SK-N-SH treated with all-trans-retinoic acid at 6 μM for 48 hours (cell line): ENCODE results near the gene IGFN1.
"Not testable (repeated sequence)": the region's sequence is repeated elsewhere in the genome, so short reads cannot be mapped to it uniquely, and the experiment has no call there.

Source experiments
- ATAC-seq: fragments of 200-7000 bp; cut with Tn5 transposase; 3 replicates; pipeline ENCODE4 v1.9.1; 2020; ENCODE audit warnings: mild to moderate bottlenecking, moderate library complexity
- ARNTL ChIP-seq: fragments of 450-650 bp; formaldehyde crosslinking; IDR thresholded peaks from 2 replicates; pipeline ENCODE4 v1.5.0; 2020; ENCODE audit warnings: low read depth, mild to moderate bottlenecking, moderate library complexity, borderline replicate concordance
- CSDC2 ChIP-seq: fragments of 250-450 bp; sonication (Bioruptor Pico); IDR thresholded peaks from 2 replicates; pipeline ENCODE4 v1.5.0; 2020; ENCODE audit warnings: mild to moderate bottlenecking, moderate library complexity
- GLIS3 ChIP-seq: fragments of 250-450 bp; sonication (Bioruptor Pico); IDR thresholded peaks from 2 replicates; pipeline ENCODE4 v1.5.0; 2020; ENCODE audit warnings: mild to moderate bottlenecking, moderate library complexity
- ISL1 ChIP-seq: fragments of 250-450 bp; sonication (Bioruptor Pico); IDR thresholded peaks from 2 replicates; pipeline ENCODE4 v2.1.2; 2022; ENCODE audit warnings: mild to moderate bottlenecking, moderate library complexity
- OSR1 ChIP-seq: fragments of 250-450 bp; sonication (Bioruptor Pico); IDR thresholded peaks from 2 replicates; pipeline ENCODE4 v1.8.0; 2022; ENCODE audit warnings: moderate library complexity, mild to moderate bottlenecking, inconsistent platforms
- PPARA ChIP-seq: fragments of 250-450 bp; sonication (Bioruptor Pico); IDR thresholded peaks from 2 replicates; pipeline ENCODE4 v1.5.0; 2020; ENCODE audit warnings: mild to moderate bottlenecking, borderline replicate concordance
- RARB ChIP-seq: fragments of 250-450 bp; sonication (Bioruptor Pico); IDR thresholded peaks from 2 replicates; pipeline ENCODE4 v1.8.0; 2021; ENCODE audit warnings: mild to moderate bottlenecking, moderate library complexity
- SNAI2 ChIP-seq: fragments of 250-450 bp; sonication (Bioruptor Pico); IDR thresholded peaks from 2 replicates; pipeline ENCODE4 v1.5.0; 2020; ENCODE audit warnings: mild to moderate bottlenecking, moderate library complexity
- ZC3H10 ChIP-seq: fragments of 250-450 bp; sonication (Bioruptor Pico); IDR thresholded peaks from 2 replicates; pipeline ENCODE4 v1.5.1; 2021; ENCODE audit warnings: mild to moderate bottlenecking, moderate library complexity
- ZFP3 ChIP-seq: fragments of 250-450 bp; sonication (Bioruptor Pico); IDR thresholded peaks from 2 replicates; pipeline ENCODE4 v1.5.0; 2020; ENCODE audit warnings: mild to moderate bottlenecking, moderate library complexity
- ZFP30 ChIP-seq: fragments of 450-650 bp; formaldehyde crosslinking; IDR thresholded peaks from 2 replicates; pipeline ENCODE4 v1.5.0; 2022; ENCODE audit warnings: mild to moderate bottlenecking, moderate library complexity
- ZNF8 ChIP-seq: fragments of 450-650 bp; formaldehyde crosslinking; IDR thresholded peaks from 2 replicates; pipeline ENCODE4 v1.5.0; 2020; ENCODE audit warnings: mild to moderate bottlenecking, moderate library complexity
- TF ChIP-seq, protein P1 (sequence below): fragments of 250-450 bp; sonication (Bioruptor Pico); IDR thresholded peaks from 2 replicates; pipeline ENCODE4 v1.5.1; 2021; ENCODE audit warnings: mild to moderate bottlenecking, moderate library complexity
- TF ChIP-seq, protein P2 (sequence below): fragments of 250-450 bp; sonication (Bioruptor Pico); IDR thresholded peaks from 2 replicates; pipeline ENCODE4 v1.8.0; 2020; ENCODE audit warnings: mild to moderate bottlenecking, moderate library complexity, borderline replicate concordance
- TF ChIP-seq, protein P3 (sequence below): fragments of 250-450 bp; sonication (Bioruptor Pico); IDR thresholded peaks from 2 replicates; pipeline ENCODE4 v1.5.0; 2020; ENCODE audit warnings: mild to moderate bottlenecking, moderate library complexity
- TF ChIP-seq, protein P4 (sequence below): fragments of 250-450 bp; sonication (Bioruptor Pico); IDR thresholded peaks from 2 replicates; pipeline ENCODE4 v1.8.0; 2021; ENCODE audit warnings: low read depth, mild to moderate bottlenecking, moderate library complexity, borderline replicate concordance
- TF ChIP-seq, protein P5 (sequence below): fragments of 250-450 bp; sonication (Bioruptor Pico); IDR thresholded peaks from 2 replicates; pipeline ENCODE4 v1.5.1; 2020; ENCODE audit warnings: low read depth, mild to moderate bottlenecking, moderate library complexity

Gene IGFN1

DNA sequence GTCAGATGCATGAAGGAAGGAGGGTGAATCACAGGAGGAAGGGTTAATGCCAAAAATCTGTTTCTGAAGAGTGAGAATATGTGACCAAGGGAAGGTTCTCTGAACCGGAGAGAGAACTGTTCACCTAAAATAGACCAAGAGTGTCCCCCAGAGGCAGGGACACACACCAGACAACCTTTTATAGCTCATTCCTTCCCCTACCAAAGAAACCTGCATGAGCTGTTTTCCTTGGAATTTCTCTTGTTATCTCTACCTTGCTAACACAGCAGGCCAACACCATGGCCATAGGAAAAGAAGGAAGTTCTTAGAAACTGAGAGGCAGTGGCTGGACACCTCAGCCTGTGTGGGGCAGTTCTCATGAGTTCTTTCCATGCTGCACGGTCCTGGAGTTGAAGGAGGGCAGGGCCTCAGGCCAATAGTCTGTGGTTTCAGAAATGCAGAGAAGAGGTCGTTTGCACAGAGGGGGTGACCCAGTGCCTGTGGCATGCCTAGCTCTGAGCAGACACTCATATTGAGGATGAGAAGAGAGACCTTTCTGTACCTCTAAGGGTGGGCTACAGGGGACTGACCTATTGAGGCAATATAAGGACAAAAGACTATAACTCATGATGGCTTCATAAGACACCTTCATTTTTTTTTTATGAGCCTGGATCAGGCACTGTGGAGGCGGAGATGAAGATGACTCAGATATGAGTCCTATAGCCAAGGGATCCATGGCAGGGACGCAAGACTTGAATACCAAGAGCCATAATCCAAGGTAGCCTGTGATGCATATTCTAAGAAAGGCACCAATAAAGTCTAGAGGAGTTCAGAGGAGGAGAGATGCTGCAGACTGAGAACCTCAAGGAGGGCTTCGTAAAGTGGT lies 39.4 kb downstream of the IGFN1 start:
- TF ChIP-seq ZC3H10 (CRISPR knock-in tag) (no peak), CSDC2 (no peak), GLIS3 (CRISPR knock-in tag) (no peak)
- TF ChIP-seq, protein P1, sequence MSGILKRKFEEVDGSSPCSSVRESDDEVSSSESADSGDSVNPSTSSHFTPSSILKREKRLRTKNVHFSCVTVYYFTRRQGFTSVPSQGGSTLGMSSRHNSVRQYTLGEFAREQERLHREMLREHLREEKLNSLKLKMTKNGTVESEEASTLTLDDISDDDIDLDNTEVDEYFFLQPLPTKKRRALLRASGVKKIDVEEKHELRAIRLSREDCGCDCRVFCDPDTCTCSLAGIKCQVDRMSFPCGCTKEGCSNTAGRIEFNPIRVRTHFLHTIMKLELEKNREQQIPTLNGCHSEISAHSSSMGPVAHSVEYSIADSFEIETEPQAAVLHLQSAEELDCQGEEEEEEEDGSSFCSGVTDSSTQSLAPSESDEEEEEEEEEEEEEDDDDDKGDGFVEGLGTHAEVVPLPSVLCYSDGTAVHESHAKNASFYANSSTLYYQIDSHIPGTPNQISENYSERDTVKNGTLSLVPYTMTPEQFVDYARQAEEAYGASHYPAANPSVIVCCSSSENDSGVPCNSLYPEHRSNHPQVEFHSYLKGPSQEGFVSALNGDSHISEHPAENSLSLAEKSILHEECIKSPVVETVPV = no peak
- ATAC-seq = peak; percentile 43; the same call in 2 of the 3 replicates

DNA sequence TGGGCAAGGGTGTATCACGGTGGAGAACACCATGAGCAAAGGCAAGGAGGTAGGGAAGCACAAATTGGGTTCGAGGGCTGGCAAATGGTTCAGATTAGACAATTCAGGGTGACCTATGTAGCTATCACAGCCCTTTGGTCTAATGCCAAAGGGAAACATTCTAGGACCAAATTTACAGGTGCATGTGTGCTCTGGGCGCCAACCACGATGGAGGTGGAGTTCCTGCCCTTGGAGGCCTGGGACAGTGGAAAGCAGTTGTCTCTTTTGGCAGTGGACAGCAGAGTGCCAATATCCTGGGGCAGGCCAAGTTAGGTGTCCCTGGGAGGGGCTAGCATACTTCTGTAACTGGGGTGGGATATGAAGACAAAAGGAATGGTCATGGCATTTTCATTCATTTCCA lies 40.1 kb downstream of the IGFN1 start:
- TF ChIP-seq, protein P2, sequence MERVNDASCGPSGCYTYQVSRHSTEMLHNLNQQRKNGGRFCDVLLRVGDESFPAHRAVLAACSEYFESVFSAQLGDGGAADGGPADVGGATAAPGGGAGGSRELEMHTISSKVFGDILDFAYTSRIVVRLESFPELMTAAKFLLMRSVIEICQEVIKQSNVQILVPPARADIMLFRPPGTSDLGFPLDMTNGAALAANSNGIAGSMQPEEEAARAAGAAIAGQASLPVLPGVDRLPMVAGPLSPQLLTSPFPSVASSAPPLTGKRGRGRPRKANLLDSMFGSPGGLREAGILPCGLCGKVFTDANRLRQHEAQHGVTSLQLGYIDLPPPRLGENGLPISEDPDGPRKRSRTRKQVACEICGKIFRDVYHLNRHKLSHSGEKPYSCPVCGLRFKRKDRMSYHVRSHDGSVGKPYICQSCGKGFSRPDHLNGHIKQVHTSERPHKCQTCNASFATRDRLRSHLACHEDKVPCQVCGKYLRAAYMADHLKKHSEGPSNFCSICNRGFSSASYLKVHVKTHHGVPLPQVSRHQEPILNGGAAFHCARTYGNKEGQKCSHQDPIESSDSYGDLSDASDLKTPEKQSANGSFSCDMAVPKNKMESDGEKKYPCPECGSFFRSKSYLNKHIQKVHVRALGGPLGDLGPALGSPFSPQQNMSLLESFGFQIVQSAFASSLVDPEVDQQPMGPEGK = no peak
- no peak for TF ChIP-seq ARNTL (CRISPR knock-in tag)
- no peak for TF ChIP-seq PPARA (CRISPR knock-in tag)
- TF ChIP-seq RARB (CRISPR knock-in tag) = no peak
- no peak for TF ChIP-seq ZFP3 (CRISPR knock-in tag)
- TF ChIP-seq GLIS3 (CRISPR knock-in tag) = no peak
- TF ChIP-seq, protein P3, sequence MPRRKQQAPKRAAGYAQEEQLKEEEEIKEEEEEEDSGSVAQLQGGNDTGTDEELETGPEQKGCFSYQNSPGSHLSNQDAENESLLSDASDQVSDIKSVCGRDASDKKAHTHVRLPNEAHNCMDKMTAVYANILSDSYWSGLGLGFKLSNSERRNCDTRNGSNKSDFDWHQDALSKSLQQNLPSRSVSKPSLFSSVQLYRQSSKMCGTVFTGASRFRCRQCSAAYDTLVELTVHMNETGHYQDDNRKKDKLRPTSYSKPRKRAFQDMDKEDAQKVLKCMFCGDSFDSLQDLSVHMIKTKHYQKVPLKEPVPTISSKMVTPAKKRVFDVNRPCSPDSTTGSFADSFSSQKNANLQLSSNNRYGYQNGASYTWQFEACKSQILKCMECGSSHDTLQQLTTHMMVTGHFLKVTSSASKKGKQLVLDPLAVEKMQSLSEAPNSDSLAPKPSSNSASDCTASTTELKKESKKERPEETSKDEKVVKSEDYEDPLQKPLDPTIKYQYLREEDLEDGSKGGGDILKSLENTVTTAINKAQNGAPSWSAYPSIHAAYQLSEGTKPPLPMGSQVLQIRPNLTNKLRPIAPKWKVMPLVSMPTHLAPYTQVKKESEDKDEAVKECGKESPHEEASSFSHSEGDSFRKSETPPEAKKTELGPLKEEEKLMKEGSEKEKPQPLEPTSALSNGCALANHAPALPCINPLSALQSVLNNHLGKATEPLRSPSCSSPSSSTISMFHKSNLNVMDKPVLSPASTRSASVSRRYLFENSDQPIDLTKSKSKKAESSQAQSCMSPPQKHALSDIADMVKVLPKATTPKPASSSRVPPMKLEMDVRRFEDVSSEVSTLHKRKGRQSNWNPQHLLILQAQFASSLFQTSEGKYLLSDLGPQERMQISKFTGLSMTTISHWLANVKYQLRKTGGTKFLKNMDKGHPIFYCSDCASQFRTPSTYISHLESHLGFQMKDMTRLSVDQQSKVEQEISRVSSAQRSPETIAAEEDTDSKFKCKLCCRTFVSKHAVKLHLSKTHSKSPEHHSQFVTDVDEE (CRISPR knock-in tag) = no peak
- no peak for ATAC-seq

DNA sequence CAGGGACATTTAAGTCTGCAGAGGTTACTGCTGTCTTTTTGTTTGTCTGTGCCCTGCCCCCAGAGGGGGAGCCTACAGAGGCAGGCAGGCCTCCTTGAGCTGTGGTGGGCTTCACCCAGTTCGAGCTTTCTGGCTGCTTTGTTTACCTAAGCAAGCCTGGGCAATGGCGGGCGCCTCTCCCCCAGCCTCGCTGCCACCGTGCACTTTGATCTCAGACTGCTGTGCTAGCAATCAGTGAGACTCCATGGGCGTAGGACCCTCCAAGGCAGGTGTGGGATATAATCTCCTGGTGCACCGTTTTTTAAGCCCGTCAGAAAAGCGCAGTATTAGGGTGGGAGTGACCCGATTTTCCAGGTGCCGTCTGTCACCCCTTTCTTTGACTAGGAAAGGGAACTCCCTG lies 49.0 kb downstream of the IGFN1 start:
- not testable (repeated sequence) for ATAC-seq

DNA sequence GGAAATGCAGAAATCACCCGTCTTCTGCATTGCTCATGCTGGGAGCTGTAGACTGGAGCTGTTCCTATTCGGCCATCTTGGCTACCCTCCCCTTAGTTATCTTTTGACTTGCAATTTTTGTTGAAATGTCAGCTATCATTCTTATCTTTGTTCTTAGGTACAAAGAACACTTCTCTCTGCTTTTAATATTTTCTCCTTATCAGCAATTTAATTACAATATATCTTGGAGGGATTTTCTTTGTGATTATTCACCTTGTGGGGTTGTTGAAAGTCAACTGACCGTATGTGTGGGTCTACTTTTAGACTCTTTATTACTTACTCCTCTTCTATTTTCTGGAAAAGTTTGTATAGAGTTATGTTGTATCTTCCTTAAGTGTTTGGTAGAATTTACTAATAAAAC lies 49.5 kb downstream of the IGFN1 start:
- no peak for ATAC-seq
- TF ChIP-seq ISL1 (CRISPR knock-in tag) (no peak), CSDC2 (no peak), ARNTL (CRISPR knock-in tag) (no peak), ZC3H10 (CRISPR knock-in tag) (no peak), GLIS3 (CRISPR knock-in tag) (no peak), PPARA (CRISPR knock-in tag) (no peak), SNAI2 (no peak), RARB (CRISPR knock-in tag) (no peak), ZFP30 (CRISPR knock-in tag) (no peak), ZFP3 (CRISPR knock-in tag) (no peak), ZNF8 (CRISPR knock-in tag) (no peak), OSR1 (no peak)
- TF ChIP-seq, protein P4, sequence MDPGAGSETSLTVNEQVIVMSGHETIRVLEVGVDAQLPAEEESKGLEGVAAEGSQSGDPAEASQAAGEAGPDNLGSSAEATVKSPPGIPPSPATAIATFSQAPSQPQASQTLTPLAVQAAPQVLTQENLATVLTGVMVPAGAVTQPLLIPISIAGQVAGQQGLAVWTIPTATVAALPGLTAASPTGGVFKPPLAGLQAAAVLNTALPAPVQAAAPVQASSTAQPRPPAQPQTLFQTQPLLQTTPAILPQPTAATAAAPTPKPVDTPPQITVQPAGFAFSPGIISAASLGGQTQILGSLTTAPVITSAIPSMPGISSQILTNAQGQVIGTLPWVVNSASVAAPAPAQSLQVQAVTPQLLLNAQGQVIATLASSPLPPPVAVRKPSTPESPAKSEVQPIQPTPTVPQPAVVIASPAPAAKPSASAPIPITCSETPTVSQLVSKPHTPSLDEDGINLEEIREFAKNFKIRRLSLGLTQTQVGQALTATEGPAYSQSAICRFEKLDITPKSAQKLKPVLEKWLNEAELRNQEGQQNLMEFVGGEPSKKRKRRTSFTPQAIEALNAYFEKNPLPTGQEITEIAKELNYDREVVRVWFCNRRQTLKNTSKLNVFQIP (CRISPR knock-in tag) = no peak
- TF ChIP-seq, protein P5, sequence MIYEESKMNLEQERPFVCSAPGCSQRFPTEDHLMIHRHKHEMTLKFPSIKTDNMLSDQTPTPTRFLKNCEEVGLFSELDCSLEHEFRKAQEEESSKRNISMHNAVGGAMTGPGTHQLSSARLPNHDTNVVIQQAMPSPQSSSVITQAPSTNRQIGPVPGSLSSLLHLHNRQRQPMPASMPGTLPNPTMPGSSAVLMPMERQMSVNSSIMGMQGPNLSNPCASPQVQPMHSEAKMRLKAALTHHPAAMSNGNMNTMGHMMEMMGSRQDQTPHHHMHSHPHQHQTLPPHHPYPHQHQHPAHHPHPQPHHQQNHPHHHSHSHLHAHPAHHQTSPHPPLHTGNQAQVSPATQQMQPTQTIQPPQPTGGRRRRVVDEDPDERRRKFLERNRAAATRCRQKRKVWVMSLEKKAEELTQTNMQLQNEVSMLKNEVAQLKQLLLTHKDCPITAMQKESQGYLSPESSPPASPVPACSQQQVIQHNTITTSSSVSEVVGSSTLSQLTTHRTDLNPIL (CRISPR knock-in tag) = no peak
- TF ChIP-seq, protein P2 = no peak
- TF ChIP-seq, protein P3 (CRISPR knock-in tag) = no peak
- TF ChIP-seq, all 23 proteins: peak for 0
